Stimulated activated CD4-positive, alpha-beta T cell treated with anti-CD3 and anti-CD28 coated beads, TNF-alpha, amount 100 ng/mL, for 24 hours (primary cell): ENCODE results near the gene C16orf54.
"Not testable (repeated sequence)": the region's sequence is repeated elsewhere in the genome, so short reads cannot be mapped to it uniquely, and the experiment has no call there.

Source experiments
- DNase-seq, 3 experiments: peaks; one replicate each; pipeline ENCODE4 v3.0.0-alpha.2; 2020; ENCODE audit warnings: low read depth in 3 of 3

C16orf54 gene

GRCh38 chr16:29708917-29709600, 36.7 kb downstream of the C16orf54 start:
- DNase-seq: no peak

DNA sequence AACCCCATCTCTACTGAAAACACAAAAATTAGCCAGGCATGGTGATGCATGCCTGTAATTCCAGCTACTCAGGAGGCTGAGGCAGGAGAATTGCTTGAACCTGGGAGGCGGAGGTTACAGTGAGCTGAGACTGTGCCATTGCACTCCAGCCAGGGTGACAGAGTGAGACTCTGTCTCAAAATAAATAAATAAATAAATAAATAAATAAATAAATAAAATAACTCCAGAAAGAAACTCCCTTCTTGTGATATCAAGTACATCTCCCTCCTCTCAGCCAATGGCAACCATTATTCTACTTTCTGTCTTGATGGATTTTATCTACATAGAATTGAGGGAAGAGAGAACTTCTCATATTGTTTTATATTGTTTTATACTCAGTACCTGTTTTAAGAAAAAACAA, 38.6 kb downstream of the C16orf54 start:
- not testable (repeated sequence) for DNase-seq

DNA sequence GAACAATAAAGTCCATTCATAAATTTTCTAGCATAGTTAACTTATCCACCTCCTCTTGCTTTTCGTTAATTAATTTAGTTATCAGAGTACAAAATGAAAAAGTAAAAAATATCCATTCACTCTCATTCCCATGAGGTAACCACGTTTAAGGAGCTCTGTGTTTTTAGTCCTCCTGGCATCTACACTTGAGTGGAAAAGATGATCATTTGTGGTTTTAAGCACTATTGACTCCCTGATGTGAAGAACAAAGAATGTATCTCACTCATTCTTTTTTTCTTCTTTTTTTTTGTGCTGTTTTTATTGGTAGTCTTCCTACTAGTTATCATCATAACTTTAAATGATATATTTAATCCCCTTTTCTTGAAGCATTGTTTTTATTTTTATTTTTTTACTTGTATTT, 40.8 kb downstream of the C16orf54 start:
- no peak for DNase-seq

DNA sequence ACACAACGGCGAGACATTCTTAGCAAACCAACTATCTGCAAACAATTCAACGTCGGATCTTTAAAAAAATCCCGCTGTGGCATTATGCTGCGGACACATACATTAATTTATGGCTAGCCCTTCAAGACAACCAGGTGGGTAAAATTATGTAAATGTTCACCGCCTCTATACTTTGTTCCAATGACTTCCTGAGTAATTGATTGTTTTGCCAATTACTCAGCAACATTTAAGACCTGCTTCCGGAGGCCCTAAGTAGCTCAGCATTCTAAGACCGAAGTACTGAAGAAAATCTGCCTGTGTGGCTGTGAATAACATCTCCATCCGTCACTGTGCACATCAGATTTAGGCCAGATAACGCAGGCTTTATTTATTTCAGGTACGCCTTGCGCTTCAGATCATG, 43.5 kb downstream of the C16orf54 start:
- DNase-seq: no peak

- no peak for DNase-seq
These were observed 44.6 kb downstream of the C16orf54 start for GRCh38 chr16:29701214-29701555.

DNA sequence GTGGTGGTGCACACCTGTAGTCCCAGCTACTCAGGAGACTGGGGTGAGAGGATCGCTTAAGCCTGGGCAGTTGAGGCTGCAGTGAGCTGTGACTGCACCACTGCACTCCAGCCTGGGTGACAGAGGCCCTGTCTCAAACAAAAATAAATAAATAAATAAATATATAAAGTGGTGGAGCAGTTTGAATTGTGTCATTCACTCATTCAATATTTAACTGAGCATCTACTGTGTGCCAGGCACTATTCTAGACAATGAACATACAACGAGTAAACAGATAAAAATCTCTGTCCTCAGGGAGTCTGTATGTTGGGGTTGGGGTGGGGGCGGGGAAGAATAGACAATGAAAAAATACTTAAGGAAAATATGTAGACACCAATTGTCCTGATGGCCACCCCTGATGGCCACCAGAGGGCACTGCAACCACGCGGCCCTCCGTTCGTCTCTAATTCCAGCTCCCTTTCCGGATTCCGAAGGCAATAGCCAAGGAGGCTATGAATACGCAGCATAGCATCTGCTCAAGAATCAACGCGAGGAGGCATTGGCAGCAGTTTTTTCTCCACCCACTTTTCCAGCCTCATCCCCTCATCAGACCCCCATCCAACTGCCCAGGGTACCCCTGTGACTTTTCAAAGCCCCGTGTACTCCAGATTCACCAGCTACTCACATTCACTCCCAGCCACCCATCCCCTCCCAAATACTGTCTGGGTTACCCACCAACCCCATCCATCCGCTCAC, 45.4 kb downstream of the C16orf54 start:
- peak; percentile 55 to 71 (median 59) for DNase-seq

- DNase-seq: no peak
These were observed 46.2 kb downstream of the C16orf54 start for GRCh38 chr16:29699324-29700219.

DNA sequence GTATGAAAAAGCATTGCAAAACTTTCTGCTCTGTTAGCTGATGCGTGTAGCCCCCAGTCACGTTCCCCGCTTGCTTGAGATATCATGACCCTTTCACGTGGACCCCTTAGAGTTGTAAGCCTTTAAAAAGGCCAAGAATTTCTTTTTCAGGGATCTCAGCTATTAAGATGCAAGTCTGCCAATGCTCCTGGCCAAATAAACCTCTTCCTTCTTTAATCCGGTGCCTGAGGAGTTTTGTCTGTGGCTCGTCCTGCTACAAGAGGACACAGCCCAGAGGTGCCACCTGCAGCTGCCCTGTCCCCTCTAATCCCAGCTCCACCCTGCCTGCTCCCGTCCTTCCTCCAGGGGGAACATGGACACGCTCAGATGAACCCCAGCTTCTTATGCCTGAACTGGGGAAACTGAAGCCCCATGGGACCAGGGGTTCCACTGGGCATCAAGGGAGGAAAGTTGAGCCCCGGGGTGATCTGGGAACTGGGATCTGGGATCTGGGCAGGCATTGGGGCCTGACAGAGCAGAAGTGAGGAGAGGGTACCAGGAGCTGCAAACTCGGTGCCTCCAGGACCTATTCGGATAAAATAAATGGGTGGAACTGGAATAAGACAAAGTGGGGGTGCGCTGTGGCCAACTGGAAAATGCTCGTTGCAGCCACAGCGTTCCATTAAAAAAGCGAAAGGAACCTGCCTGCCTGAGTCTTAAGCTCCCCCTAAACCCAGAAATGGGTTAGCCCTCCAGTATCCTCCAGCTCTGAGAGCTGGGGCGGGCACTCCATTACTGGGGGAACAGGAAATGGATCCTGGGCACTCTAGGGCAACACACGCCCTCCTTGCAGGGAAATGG, 47.1 kb downstream of the C16orf54 start:
- no peak for DNase-seq

DNA sequence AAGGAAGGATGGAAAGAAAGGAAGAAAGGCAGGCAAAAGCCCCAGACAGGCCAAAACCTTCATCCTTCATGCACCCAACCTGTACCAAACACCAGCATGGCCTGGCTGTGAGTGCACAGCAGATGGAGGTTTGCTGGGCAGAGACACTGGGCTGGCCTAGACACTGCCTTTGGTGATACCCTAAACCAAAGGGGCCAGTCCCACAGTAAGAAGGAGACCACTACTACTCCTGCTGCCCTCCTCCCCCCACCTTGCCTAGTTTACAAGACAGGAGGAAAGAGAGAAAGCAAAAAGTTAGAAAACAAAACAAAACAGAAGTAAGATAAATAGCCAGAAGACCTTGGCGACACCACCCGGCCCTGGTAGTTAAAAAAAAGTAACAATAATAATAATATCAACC, 47.7 kb downstream of the C16orf54 start:
- DNase-seq: no peak

DNA sequence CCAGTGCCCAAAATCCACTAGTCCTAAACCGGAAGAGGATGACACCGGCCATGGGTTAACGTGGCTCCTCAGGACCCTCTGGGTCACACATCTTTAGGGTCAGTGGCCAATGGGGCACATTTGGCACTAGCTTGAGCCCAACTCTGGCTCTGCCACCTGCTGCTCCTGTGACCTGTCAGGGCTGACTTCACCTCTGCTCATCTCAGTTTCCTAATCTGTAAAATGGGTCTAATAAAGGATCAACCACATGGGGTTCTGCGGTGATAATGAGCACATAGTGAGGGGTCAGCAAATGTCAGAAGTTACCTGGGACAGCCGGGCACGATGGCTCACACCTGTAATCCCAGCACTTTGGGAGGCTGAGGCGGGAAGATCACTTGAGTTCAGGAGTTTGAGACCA, 48.4 kb downstream of the C16orf54 start:
- no peak for DNase-seq

- no peak for DNase-seq
These were observed 48.9 kb downstream of the C16orf54 start for GRCh38 chr16:29696881-29697331.

- not testable (repeated sequence) for DNase-seq
These were observed 50.1 kb downstream of the C16orf54 start for GRCh38 chr16:29695675-29696074.

DNA sequence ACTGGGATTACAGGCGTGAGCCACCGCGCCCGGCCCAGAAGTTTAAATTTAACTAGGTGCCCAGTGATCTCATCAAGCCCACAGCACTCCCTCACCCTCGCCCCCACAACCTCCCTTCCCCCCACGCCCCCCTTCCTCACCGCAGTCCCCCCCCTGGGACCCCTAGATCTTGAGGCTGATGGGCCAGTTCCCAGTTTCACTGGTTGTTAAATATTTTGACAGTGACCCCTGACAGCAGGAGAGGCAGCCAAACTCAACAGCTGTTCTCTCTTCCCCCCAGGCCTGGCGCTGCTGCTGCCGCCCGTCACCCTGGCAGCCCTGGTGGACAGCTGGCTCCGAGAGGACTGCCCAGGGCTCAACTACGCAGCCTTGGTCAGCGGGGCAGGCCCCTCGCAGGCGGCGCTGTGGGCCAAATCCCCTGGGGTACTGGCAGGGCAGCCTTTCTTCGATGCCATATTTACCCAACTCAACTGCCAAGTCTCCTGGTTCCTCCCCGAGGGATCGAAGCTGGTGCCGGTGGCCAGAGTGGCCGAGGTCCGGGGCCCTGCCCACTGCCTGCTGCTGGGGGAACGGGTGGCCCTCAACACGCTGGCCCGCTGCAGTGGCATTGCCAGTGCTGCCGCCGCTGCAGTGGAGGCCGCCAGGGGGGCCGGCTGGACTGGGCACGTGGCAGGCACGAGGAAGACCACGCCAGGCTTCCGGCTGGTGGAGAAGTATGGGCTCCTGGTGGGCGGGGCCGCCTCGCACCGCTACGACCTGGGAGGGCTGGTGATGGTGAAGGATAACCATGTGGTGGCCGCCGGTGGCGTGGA, 51.2 kb downstream of the C16orf54 start:
- no peak for DNase-seq

DNA sequence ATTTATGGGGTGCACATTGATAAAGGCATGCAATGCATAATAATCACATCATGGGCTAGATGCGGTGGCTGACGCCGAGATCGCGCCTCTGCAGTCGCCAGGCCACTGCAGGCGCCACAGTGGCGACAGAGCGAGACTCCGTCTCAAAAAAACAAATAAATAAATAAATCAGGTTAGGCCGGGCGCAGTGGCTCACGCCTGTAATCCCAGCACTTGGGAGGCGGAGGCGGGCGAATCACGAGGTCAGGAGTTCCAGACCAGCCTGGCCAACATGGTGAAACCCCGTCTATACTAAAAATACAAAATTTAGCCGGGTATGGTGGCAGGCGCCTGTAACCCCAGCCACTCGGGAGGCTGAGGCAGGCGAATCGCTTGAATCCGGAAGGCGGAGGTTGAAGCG, 53.2 kb downstream of the C16orf54 start:
- DNase-seq: not testable (repeated sequence)
